NCI-H510A (cell line): Measurements from ENCODE around the gene INHBC.
"Not testable (repeated sequence)": the region's sequence is repeated elsewhere in the genome, so short reads cannot be mapped to it uniquely, and the experiment has no call there.

Source experiments
- DNase-seq: peaks from one replicate; lab custom pipeline; 2025; lab: John Stamatoyannopoulos, UW

INHBC gene

GRCh38 chr12:57434517-57435223 is at the start of gene INHBC:
TSS of gene INHBC (plus strand) at chr12:57434784. CDS start at chr12:57434887, 103 bp downstream.
- no peak for DNase-seq

- no peak for DNase-seq
Measured at GRCh38 chr12:57385586-57385985, 49.0 kb upstream of the INHBC start.

GRCh38 chr12:57386187-57386720 is 48.3 kb upstream of the INHBC start:
- no peak for DNase-seq

- no peak for DNase-seq
Measured at GRCh38 chr12:57388425-57388824, 46.2 kb upstream of the INHBC start.

GRCh38 chr12:57389033-57389432 is 45.6 kb upstream of the INHBC start:
- DNase-seq: no peak

GRCh38 chr12:57390174-57390573 is 44.4 kb upstream of the INHBC start:
- DNase-seq: no peak

- no peak for DNase-seq
Measured at GRCh38 chr12:57395121-57395520, 39.5 kb upstream of the INHBC start.

GRCh38 chr12:57397441-57397840 is 37.1 kb upstream of the INHBC start:
- DNase-seq: no peak

- DNase-seq: not testable (repeated sequence)
Measured at GRCh38 chr12:57399718-57400463, 34.7 kb upstream of the INHBC start.

GRCh38 chr12:57401165-57401564 is 33.4 kb upstream of the INHBC start:
- DNase-seq: peak; percentile 4

- not testable (repeated sequence) for DNase-seq
Measured at GRCh38 chr12:57402156-57402555, 32.4 kb upstream of the INHBC start.

- DNase-seq: no peak
Measured at GRCh38 chr12:57404966-57405640, 29.5 kb upstream of the INHBC start.

GRCh38 chr12:57410534-57410933 is 24.1 kb upstream of the INHBC start:
- no peak for DNase-seq

GRCh38 chr12:57414160-57414559 is 20.4 kb upstream of the INHBC start:
- DNase-seq: not testable (repeated sequence)

GRCh38 chr12:57415088-57415487 is 19.5 kb upstream of the INHBC start:
- no peak for DNase-seq

- no peak for DNase-seq
Measured at GRCh38 chr12:57416039-57416996, 18.3 kb upstream of the INHBC start.

- DNase-seq: no peak
Measured at GRCh38 chr12:57418255-57418654, 16.3 kb upstream of the INHBC start.

- no peak for DNase-seq
Measured at GRCh38 chr12:57419495-57419894, 15.1 kb upstream of the INHBC start.

GRCh38 chr12:57420482-57420881 is 14.1 kb upstream of the INHBC start:
- DNase-seq: no peak

- DNase-seq: not testable (repeated sequence)
Measured at GRCh38 chr12:57426948-57427347, 7.6 kb upstream of the INHBC start.

GRCh38 chr12:57428965-57429364 is 5.6 kb upstream of the INHBC start:
- no peak for DNase-seq
